GM10847 (cell line): ENCODE results near the gene PYY.

Experiments used
- POLR2A ChIP-seq: IDR thresholded peaks from 2 replicates; pipeline ENCODE4 v1.6.1; 2011; ENCODE audit not compliant: insufficient read length; ENCODE audit errors: extremely low read depth

Gene PYY

GRCh38 chr17:43953746-43954145 is at the start of gene PYY:
Gene PYY (minus strand): TSS chr17:43953940. CDS start chr17:43953483, 457 bp downstream.
- TF ChIP-seq POLR2A = no peak

GRCh38 chr17:44002141-44002848 is 48.6 kb upstream of the PYY start:
- no peak for TF ChIP-seq POLR2A

DNA sequence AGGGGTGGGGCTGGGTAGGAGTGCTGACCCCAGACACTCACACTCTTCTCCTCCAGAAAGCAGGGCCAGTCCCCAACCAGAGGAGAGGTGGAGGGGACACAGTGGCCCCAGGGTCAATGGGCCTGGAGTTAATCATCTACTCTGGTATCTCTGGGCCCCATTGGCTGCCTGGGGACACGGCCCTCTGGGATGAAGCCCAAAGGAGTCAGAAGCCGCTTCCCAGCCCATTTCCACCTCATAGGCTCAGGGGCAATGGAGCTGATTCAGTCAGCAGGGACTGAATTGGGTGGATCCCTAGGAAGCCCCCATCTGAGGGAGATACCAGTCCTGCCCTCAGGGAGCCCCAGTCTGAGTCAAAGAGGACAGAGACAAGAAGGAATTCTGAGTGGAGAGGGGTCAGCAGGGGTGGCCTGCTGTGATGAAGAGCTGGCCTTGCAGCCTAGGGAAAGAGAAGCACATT is 47.8 kb upstream of the PYY start:
- TF ChIP-seq POLR2A = no peak

DNA sequence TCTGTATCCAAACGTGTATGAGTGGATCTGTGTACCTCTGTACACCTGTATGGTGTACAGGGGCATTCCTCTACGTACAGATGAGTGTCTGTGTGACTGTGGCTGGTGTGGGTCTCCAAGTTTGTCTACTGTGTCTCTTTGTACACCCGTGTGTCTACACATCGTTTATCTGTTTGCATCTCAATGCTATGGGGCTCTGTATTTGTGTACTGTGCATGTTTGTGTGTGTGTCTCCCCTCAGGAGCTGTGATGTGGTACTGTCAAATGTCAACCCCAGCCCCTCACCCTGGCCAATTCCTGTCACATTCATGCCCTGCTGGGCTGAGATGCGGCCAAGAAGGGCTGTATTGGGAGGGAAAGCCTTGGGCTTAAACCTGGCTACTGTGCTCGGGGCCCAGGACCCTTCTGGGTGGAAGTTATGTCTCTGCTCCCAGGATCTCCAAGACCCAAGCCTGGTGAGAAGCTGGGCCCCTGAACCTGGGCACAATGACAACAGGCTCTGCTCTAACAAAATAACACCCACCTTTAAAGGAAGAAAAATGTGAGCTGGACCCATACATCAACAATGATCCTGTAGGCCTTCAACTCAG is 47.2 kb upstream of the PYY start:
- no peak for TF ChIP-seq POLR2A

- no peak for TF ChIP-seq POLR2A
Measured at GRCh38 chr17:44000141-44000860, 46.6 kb upstream of the PYY start.

- no peak for TF ChIP-seq POLR2A
Measured at GRCh38 chr17:43999024-43999423, 45.3 kb upstream of the PYY start.

DNA sequence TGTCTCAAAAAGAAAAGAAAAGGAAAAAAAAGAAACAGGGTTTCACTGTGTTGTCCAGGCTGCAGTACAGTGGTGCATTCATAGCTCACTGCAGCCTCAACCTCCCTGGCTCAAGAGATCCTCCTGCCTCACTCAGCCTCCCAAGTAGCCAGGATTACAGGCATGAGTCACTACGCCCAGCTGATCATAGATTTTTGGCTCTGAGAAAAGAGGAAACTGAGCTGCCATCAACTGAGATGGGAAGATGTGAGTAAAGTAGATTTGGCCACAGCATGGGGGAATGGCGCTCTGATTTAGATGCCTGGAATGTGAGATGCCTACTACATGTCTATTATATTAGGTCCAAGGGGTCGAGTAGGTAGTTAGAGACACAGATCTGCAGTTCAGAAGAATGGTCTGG is 44.8 kb upstream of the PYY start:
- no peak for TF ChIP-seq POLR2A

DNA sequence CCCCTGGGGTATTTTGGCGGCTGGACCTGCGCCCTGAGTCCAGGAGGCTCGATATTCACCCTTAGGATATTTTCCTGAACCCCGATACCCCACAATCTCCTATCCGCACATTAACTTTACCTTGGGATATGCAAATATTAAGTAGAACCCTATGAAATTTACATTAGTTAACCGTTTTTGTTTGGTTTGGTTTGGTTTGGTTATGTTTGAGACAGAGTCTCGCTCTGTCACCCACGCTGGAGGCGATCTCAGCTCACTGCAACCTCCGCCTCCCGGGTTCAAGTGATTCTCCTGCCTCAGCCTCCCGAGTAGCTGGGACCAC is 41.4 kb upstream of the PYY start:
- no peak for TF ChIP-seq POLR2A

DNA sequence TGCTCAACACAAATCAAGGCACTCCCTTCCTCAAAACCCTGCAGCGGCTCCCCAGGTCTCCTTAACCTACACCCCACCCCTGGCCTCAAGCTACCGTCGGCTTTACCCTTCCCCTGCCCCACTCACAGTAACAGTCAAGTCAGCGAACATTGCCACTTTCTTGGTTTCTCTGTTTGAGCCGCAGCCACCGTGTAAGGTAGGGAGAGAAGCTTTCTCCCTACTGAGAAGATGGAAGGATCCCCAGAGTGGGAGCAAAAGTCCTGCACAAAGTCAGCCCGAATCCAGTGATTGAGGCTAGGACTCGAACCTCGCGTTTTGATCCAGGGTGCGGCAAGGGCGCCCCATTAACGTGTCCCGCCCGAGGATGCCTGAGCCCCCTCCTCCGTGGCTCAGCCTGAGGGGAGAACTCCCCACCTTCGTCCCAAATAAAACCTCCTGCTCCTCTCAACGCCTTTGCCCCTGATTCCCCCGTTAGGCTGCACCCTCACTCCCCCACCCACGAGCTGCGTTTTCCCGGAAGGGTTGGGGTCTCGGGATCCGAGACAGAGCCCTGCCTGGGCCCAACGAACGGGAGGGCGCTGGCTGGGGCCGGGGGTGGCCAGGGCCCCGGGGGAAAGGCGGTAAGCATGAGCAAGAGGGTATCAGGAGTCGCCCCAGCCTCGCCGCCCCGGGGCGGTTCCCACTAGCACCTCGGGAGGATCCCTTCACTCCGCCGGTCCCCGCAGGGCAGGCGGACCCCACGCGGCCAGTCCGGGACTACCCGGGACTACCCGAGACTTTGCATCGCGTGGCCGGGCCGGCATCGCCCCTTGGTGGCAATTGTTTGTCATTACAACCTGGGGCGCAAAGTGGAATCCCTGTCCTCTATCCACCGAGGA is 40.8 kb upstream of the PYY start:
- TF ChIP-seq POLR2A = no peak

DNA sequence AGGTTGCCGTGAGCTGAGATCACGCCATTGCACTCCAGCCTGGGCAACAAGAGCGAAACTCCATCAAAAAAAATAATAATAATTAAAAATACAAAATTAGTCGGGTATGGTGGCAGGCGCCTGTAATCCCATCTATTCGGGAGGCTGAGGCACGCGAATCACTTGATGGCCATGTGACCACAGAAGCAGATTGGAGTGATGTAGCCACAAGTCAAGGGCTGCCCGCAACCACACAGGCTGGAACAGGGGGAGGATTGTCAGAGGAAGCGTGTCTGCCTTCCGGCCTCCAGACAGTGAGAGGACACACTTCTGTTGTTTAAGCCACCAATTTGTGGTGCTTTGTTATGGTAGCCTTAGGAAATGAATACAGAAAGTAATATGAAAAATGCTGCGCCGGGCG is 38.9 kb upstream of the PYY start:
- TF ChIP-seq POLR2A = no peak

GRCh38 chr17:43988301-43988700 is 34.6 kb upstream of the PYY start:
- no peak for TF ChIP-seq POLR2A

GRCh38 chr17:43987131-43988021 is 33.6 kb upstream of the PYY start:
- no peak for TF ChIP-seq POLR2A

- TF ChIP-seq POLR2A = no peak
Measured at GRCh38 chr17:43986225-43986981, 32.7 kb upstream of the PYY start.

GRCh38 chr17:43984521-43984920 is 30.8 kb upstream of the PYY start:
- TF ChIP-seq POLR2A = no peak
